ENCODE measurements around the gene CHST6.
A peak's percentile ranks its signal among the peaks of the same experiment; 100 is the strongest.

The CHST6 gene

GRCh38 chr16:75532791-75533190, 37.5 kb upstream of the CHST6 start:
- no peak overlapping the region for H4K91ac ChIP-seq (ENCODE audit: low read depth, low read length, poor library complexity)
- no peak overlapping the region for H3K4ac ChIP-seq (ENCODE audit: low read length)
- no peak overlapping the region for H3K9ac ChIP-seq (ENCODE audit: low read depth, low read length, poor library complexity)
- no peak overlapping the region for H2AK5ac ChIP-seq (ENCODE audit: low read depth, low read length)
- WGBS, 2 donors (ENCODE audit: extremely low coverage in 2 of 2, insufficient read length in 2 of 2, insufficient replicate concordance in 1 of 2) = no CpG with 5 or more reads among the region's 2 CpGs
- no peak for DNase-seq (ENCODE audit: low spot score)
- H3K18ac ChIP-seq (ENCODE audit: low read length) = no peak overlapping the region
- H3K27ac ChIP-seq (replicated peaks; ENCODE audit: low read length) = no peak overlapping the region
- H2BK15ac ChIP-seq (ENCODE audit: low read length) = no peak overlapping the region
- H2BK120ac ChIP-seq (ENCODE audit: low read depth, low read length) = no peak overlapping the region
- H3K14ac ChIP-seq (ENCODE audit: low read length) = no peak overlapping the region
- no peaks in the 10 kb centered on the region for H3K4me1 ChIP-seq (ENCODE audit: control insufficient read depth in 2 of 2, insufficient read depth in 1 of 2, low read depth in 1 of 2, low read length in 2 of 2)
- H2AFZ ChIP-seq (ENCODE audit: low read length) = no peak overlapping the region
- no peaks in the 10 kb centered on the region for H3K36me3 ChIP-seq (replicated peaks in 1 of 2; ENCODE audit: control insufficient read depth in 2 of 2, insufficient read depth in 2 of 2, low read length in 2 of 2)
- no peaks in the 10 kb centered on the region for H3K27me3 ChIP-seq (ENCODE audit: control insufficient read depth in 3 of 3, insufficient read depth in 3 of 3, low read depth in 1 of 3, low read length in 3 of 3)
- H2BK5ac ChIP-seq (ENCODE audit: low read length) = no peak overlapping the region
- H3K4me3 ChIP-seq (ENCODE audit: low read length in 2 of 2) = no peak overlapping the region
- no peak overlapping the region for H4K8ac ChIP-seq (ENCODE audit: low read depth, low read length)
- no peak overlapping the region for H2BK12ac ChIP-seq (ENCODE audit: low read length)
- H3K9me3 ChIP-seq (replicated peaks in 1 of 2; ENCODE audit: control insufficient read depth in 2 of 2, insufficient read depth in 1 of 2, low read depth in 1 of 2, low read length in 2 of 2) = no peaks in the 10 kb centered on the region
- no peak overlapping the region for H3K4me2 ChIP-seq (ENCODE audit: insufficient read depth, low read length, poor library complexity, severe bottlenecking)
- H3K79me1 ChIP-seq (ENCODE audit: low read depth, low read length) = peaks cover 6% of the 10 kb centered on the region
- H3K23ac ChIP-seq (ENCODE audit: low read depth, low read length, poor library complexity) = no peak overlapping the region

- Histone ChIP-seq H3K18ac (ENCODE audit: low read length) (no peak overlapping the region), H3K9ac (ENCODE audit: low read depth, low read length, poor library complexity) (no peak overlapping the region), H3K4ac (ENCODE audit: low read length) (no peak overlapping the region), H3K14ac (ENCODE audit: low read length) (no peak overlapping the region), H3K4me1 (ENCODE audit: control insufficient read depth in 2 of 2, insufficient read depth in 1 of 2, low read depth in 1 of 2, low read length in 2 of 2) (no peaks in the 10 kb centered on the region), H4K8ac (ENCODE audit: low read depth, low read length) (no peak overlapping the region), H2BK15ac (ENCODE audit: low read length) (no peak overlapping the region), H3K9me3 (replicated peaks in 1 of 2; ENCODE audit: control insufficient read depth in 2 of 2, insufficient read depth in 1 of 2, low read depth in 1 of 2, low read length in 2 of 2) (no peaks in the 10 kb centered on the region), H3K79me1 (ENCODE audit: low read depth, low read length) (peaks cover 6% of the 10 kb centered on the region), H3K4me3 (ENCODE audit: low read length in 2 of 2) (no peak overlapping the region), H3K27ac (replicated peaks; ENCODE audit: low read length) (no peak overlapping the region), H2BK5ac (ENCODE audit: low read length) (no peak overlapping the region), H3K36me3 (replicated peaks in 1 of 2; ENCODE audit: control insufficient read depth in 2 of 2, insufficient read depth in 2 of 2, low read length in 2 of 2) (no peaks in the 10 kb centered on the region), H3K4me2 (ENCODE audit: insufficient read depth, low read length, poor library complexity, severe bottlenecking) (no peak overlapping the region), H2BK120ac (ENCODE audit: low read depth, low read length) (no peak overlapping the region), H2AFZ (ENCODE audit: low read length) (no peak overlapping the region), H3K27me3 (ENCODE audit: control insufficient read depth in 3 of 3, insufficient read depth in 3 of 3, low read depth in 1 of 3, low read length in 3 of 3) (no peaks in the 10 kb centered on the region), H4K91ac (ENCODE audit: low read depth, low read length, poor library complexity) (no peak overlapping the region), H2BK12ac (ENCODE audit: low read length) (no peak overlapping the region), H2AK5ac (ENCODE audit: low read depth, low read length) (no peak overlapping the region), H3K23ac (ENCODE audit: low read depth, low read length, poor library complexity) (peak overlapping the region; percentile 3)
- DNase-seq (ENCODE audit: low spot score) = no peak
- no CpG with 5 or more reads among the region's 8 CpGs for WGBS, 2 donors (ENCODE audit: extremely low coverage in 2 of 2, insufficient read length in 2 of 2, insufficient replicate concordance in 1 of 2)
Observed at GRCh38 chr16:75532142-75532765, 37.0 kb upstream of the CHST6 start.

- no peak overlapping the region for H3K14ac ChIP-seq (ENCODE audit: low read length)
- H4K91ac ChIP-seq (ENCODE audit: low read depth, low read length, poor library complexity) = no peak overlapping the region
- H3K23ac ChIP-seq (ENCODE audit: low read depth, low read length, poor library complexity) = peak overlapping the region; percentile 49
- H3K4ac ChIP-seq (ENCODE audit: low read length) = no peak overlapping the region
- H3K18ac ChIP-seq (ENCODE audit: low read length) = peak overlapping the region; percentile 1
- H3K27me3 ChIP-seq (ENCODE audit: control insufficient read depth in 3 of 3, insufficient read depth in 3 of 3, low read depth in 1 of 3, low read length in 3 of 3) = no peaks in the 10 kb centered on the region
- no peak overlapping the region for H2BK5ac ChIP-seq (ENCODE audit: low read length)
- no peak overlapping the region for H3K27ac ChIP-seq (replicated peaks; ENCODE audit: low read length)
- H2AFZ ChIP-seq (ENCODE audit: low read length) = no peak overlapping the region
- peaks cover 6% of the 10 kb centered on the region for H3K79me1 ChIP-seq (ENCODE audit: low read depth, low read length)
- H2BK120ac ChIP-seq (ENCODE audit: low read depth, low read length) = no peak overlapping the region
- H4K8ac ChIP-seq (ENCODE audit: low read depth, low read length) = no peak overlapping the region
- H2AK5ac ChIP-seq (ENCODE audit: low read depth, low read length) = no peak overlapping the region
- no peak overlapping the region for H3K4me2 ChIP-seq (ENCODE audit: insufficient read depth, low read length, poor library complexity, severe bottlenecking)
- no peak overlapping the region for H3K4me3 ChIP-seq (ENCODE audit: low read length in 2 of 2)
- H3K4me1 ChIP-seq (ENCODE audit: control insufficient read depth in 2 of 2, insufficient read depth in 1 of 2, low read depth in 1 of 2, low read length in 2 of 2) = no peaks in the 10 kb centered on the region
- peak overlapping the region; percentile 36 for H3K9ac ChIP-seq (ENCODE audit: low read depth, low read length, poor library complexity)
- no peak overlapping the region for H2BK15ac ChIP-seq (ENCODE audit: low read length)
- DNase-seq (ENCODE audit: low spot score) = no peak
- WGBS, 2 donors (ENCODE audit: extremely low coverage in 2 of 2, insufficient read length in 2 of 2, insufficient replicate concordance in 1 of 2) = no CpG with 5 or more reads among the region's 29 CpGs
- H2BK12ac ChIP-seq (ENCODE audit: low read length) = no peak overlapping the region
- no peaks in the 10 kb centered on the region for H3K36me3 ChIP-seq (replicated peaks in 1 of 2; ENCODE audit: control insufficient read depth in 2 of 2, insufficient read depth in 2 of 2, low read length in 2 of 2)
- H3K9me3 ChIP-seq (replicated peaks in 1 of 2; ENCODE audit: control insufficient read depth in 2 of 2, insufficient read depth in 1 of 2, low read depth in 1 of 2, low read length in 2 of 2) = no peaks in the 10 kb centered on the region
Observed at GRCh38 chr16:75529959-75530358, 34.7 kb upstream of the CHST6 start.

- Histone ChIP-seq H2BK5ac (ENCODE audit: low read length) (no peak overlapping the region), H3K18ac (ENCODE audit: low read length) (peak overlapping the region; percentile 73), H2BK120ac (ENCODE audit: low read depth, low read length) (peak overlapping the region; percentile 20), H3K27ac (replicated peaks; ENCODE audit: low read length) (no peak overlapping the region), H2BK12ac (ENCODE audit: low read length) (no peak overlapping the region), H4K8ac (ENCODE audit: low read depth, low read length) (peak overlapping the region; percentile 70), H4K91ac (ENCODE audit: low read depth, low read length, poor library complexity) (no peak overlapping the region), H2BK15ac (ENCODE audit: low read length) (no peak overlapping the region), H3K27me3 (ENCODE audit: control insufficient read depth in 3 of 3, insufficient read depth in 3 of 3, low read depth in 1 of 3, low read length in 3 of 3) (no peaks in the 10 kb centered on the region), H3K23ac (ENCODE audit: low read depth, low read length, poor library complexity) (peak overlapping the region; percentile 76), H2AFZ (ENCODE audit: low read length) (no peak overlapping the region), H2AK5ac (ENCODE audit: low read depth, low read length) (peak overlapping the region; percentile 16), H3K4me2 (ENCODE audit: insufficient read depth, low read length, poor library complexity, severe bottlenecking) (no peak overlapping the region), H3K79me1 (ENCODE audit: low read depth, low read length) (peaks cover 6% of the 10 kb centered on the region), H3K14ac (ENCODE audit: low read length) (peak overlapping the region; percentile 40), H3K4me1 (ENCODE audit: control insufficient read depth in 2 of 2, insufficient read depth in 1 of 2, low read depth in 1 of 2, low read length in 2 of 2) (no peaks in the 10 kb centered on the region), H3K4ac (ENCODE audit: low read length) (peak overlapping the region; percentile 17), H3K9ac (ENCODE audit: low read depth, low read length, poor library complexity) (peak overlapping the region; percentile 72), H3K9me3 (replicated peaks in 1 of 2; ENCODE audit: control insufficient read depth in 2 of 2, insufficient read depth in 1 of 2, low read depth in 1 of 2, low read length in 2 of 2) (no peaks in the 10 kb centered on the region), H3K4me3 (ENCODE audit: low read length in 2 of 2) (no peak overlapping the region), H3K36me3 (replicated peaks in 1 of 2; ENCODE audit: control insufficient read depth in 2 of 2, insufficient read depth in 2 of 2, low read length in 2 of 2) (no peaks in the 10 kb centered on the region)
- no peak for DNase-seq (ENCODE audit: low spot score)
- WGBS, 2 donors (ENCODE audit: extremely low coverage in 2 of 2, insufficient read length in 2 of 2, insufficient replicate concordance in 1 of 2) = no CpG with 5 or more reads among the region's 81 CpGs
Observed at GRCh38 chr16:75529056-75529905, 34.0 kb upstream of the CHST6 start.

All from neuronal stem cell (in vitro differentiated cells).